ENCODE data around the gene GTF2A1L. TPM values are rescaled to one million over a fixed set of nuclear protein-coding genes. Genes with fewer than 3 reads are reported as not detected.

GTF2A1L gene
- total RNA-seq, 1 donor from 2014 or later = not detected

GRCh38 chr2:48693645-48694044, 76.0 kb downstream of the GTF2A1L start:
- Histone ChIP-seq H2AFZ (ENCODE audit: low read depth, low read length) (peak overlapping the region; percentile 44), H3K9ac (ENCODE audit: low read length) (peak overlapping the region; percentile 44), H3K36me3 (ENCODE audit: insufficient read depth, low read length) (no peaks in the 10 kb centered on the region), H3K79me2 (ENCODE audit: insufficient read depth, low read length) (no peaks in the 10 kb centered on the region), H3K4me1 (ENCODE audit: insufficient read depth, low read length) (peaks cover 25% of the 10 kb centered on the region), H3K4me2 (ENCODE audit: low read length) (peak overlapping the region; percentile 69), H3K27ac (ENCODE audit: low read depth, low read length) (peak overlapping the region; percentile 74), H3K27me3 (ENCODE audit: insufficient read depth, low read length) (no peaks in the 10 kb centered on the region), H3K4me3 (ENCODE audit: insufficient read depth, low read depth, low read length) (peak overlapping the region; percentile 14), H3K9me3 (ENCODE audit: insufficient read depth, low read depth, low read length) (no peaks in the 10 kb centered on the region), H4K20me1 (ENCODE audit: insufficient read depth, low read length) (no peaks in the 10 kb centered on the region)
- peak overlapping the region; percentile 77 for H3K27ac Mint-ChIP-seq (ENCODE audit: unreplicated experiment)
- H3K9me3 Mint-ChIP-seq (ENCODE audit: unreplicated experiment) = no peaks in the 10 kb centered on the region
- DNase-seq (ENCODE audit: low read depth) (peak; percentile 74), FAIRE-seq (no peak)
- H3K4me1 Mint-ChIP-seq (ENCODE audit: low read depth, unreplicated experiment) = peaks cover 30% of the 10 kb centered on the region
- H3K4me3 Mint-ChIP-seq (ENCODE audit: unreplicated experiment) = no peak overlapping the region
- no peaks in the 10 kb centered on the region for H3K27me3 Mint-ChIP-seq (ENCODE audit: low read depth, unreplicated experiment)
- TF ChIP-seq EZH2 (IDR thresholded peaks at IDR 0.05; ENCODE audit: insufficient read depth, low read length) (no peak), CTCF (IDR thresholded peaks at IDR 0.05; ENCODE audit: insufficient read depth, low read depth, low read length) (no peak)
- H3K36me3 Mint-ChIP-seq (ENCODE audit: low read depth, unreplicated experiment) = no peaks in the 10 kb centered on the region

GRCh38 chr2:48694149-48694548, 76.5 kb downstream of the GTF2A1L start:
- peak; percentile 91 for DNase-seq (ENCODE audit: low read depth)
- Histone ChIP-seq H3K27me3 (ENCODE audit: insufficient read depth, low read length) (no peaks in the 10 kb centered on the region), H4K20me1 (ENCODE audit: insufficient read depth, low read length) (no peaks in the 10 kb centered on the region), H3K27ac (ENCODE audit: low read depth, low read length) (peak overlapping the region; percentile 74), H3K9ac (ENCODE audit: low read length) (peak overlapping the region; percentile 41), H3K9me3 (ENCODE audit: insufficient read depth, low read depth, low read length) (no peaks in the 10 kb centered on the region), H2AFZ (ENCODE audit: low read depth, low read length) (no peak overlapping the region), H3K4me2 (ENCODE audit: low read length) (peak overlapping the region; percentile 69), H3K36me3 (ENCODE audit: insufficient read depth, low read length) (no peaks in the 10 kb centered on the region), H3K4me1 (ENCODE audit: insufficient read depth, low read length) (peaks cover 25% of the 10 kb centered on the region), H3K79me2 (ENCODE audit: insufficient read depth, low read length) (no peaks in the 10 kb centered on the region), H3K4me3 (ENCODE audit: insufficient read depth, low read depth, low read length) (peak overlapping the region; percentile 14)
- peaks cover 30% of the 10 kb centered on the region for H3K4me1 Mint-ChIP-seq (ENCODE audit: low read depth, unreplicated experiment)
- H3K4me3 Mint-ChIP-seq (ENCODE audit: unreplicated experiment) = no peak overlapping the region
- FAIRE-seq = no peak
- H3K36me3 Mint-ChIP-seq (ENCODE audit: low read depth, unreplicated experiment) = no peaks in the 10 kb centered on the region
- peak overlapping the region; percentile 55 for H3K27ac Mint-ChIP-seq (ENCODE audit: unreplicated experiment)
- H3K9me3 Mint-ChIP-seq (ENCODE audit: unreplicated experiment) = no peaks in the 10 kb centered on the region
- TF ChIP-seq EZH2 (IDR thresholded peaks at IDR 0.05; ENCODE audit: insufficient read depth, low read length) (no peak), CTCF (IDR thresholded peaks at IDR 0.05; ENCODE audit: insufficient read depth, low read depth, low read length) (no peak)
- no peaks in the 10 kb centered on the region for H3K27me3 Mint-ChIP-seq (ENCODE audit: low read depth, unreplicated experiment)

GRCh38 chr2:48695991-48696390, 78.3 kb downstream of the GTF2A1L start:
- Mint-ChIP-seq H3K9me3 (ENCODE audit: unreplicated experiment) (no peaks in the 10 kb centered on the region), H3K4me1 (ENCODE audit: low read depth, unreplicated experiment) (peaks cover 26% of the 10 kb centered on the region), H3K4me3 (ENCODE audit: unreplicated experiment) (no peak overlapping the region), H3K36me3 (ENCODE audit: low read depth, unreplicated experiment) (no peaks in the 10 kb centered on the region), H3K27ac (ENCODE audit: unreplicated experiment) (no peak overlapping the region), H3K27me3 (ENCODE audit: low read depth, unreplicated experiment) (no peaks in the 10 kb centered on the region)
- no peak overlapping the region for H2AFZ ChIP-seq (ENCODE audit: low read depth, low read length)
- H3K9ac ChIP-seq (ENCODE audit: low read length) = no peak overlapping the region
- H3K4me2 ChIP-seq (ENCODE audit: low read length) = no peak overlapping the region
- H3K4me1 ChIP-seq (ENCODE audit: insufficient read depth, low read length) = peaks cover 33% of the 10 kb centered on the region
- TF ChIP-seq CTCF (IDR thresholded peaks at IDR 0.05; ENCODE audit: insufficient read depth, low read depth, low read length) (no peak), EZH2 (IDR thresholded peaks at IDR 0.05; ENCODE audit: insufficient read depth, low read length) (no peak)
- no peaks in the 10 kb centered on the region for H3K36me3 ChIP-seq (ENCODE audit: insufficient read depth, low read length)
- no peaks in the 10 kb centered on the region for H3K9me3 ChIP-seq (ENCODE audit: insufficient read depth, low read depth, low read length)
- no peak overlapping the region for H3K4me3 ChIP-seq (ENCODE audit: insufficient read depth, low read depth, low read length)
- no peaks in the 10 kb centered on the region for H3K79me2 ChIP-seq (ENCODE audit: insufficient read depth, low read length)
- no peaks in the 10 kb centered on the region for H4K20me1 ChIP-seq (ENCODE audit: insufficient read depth, low read length)
- H3K27me3 ChIP-seq (ENCODE audit: insufficient read depth, low read length) = no peaks in the 10 kb centered on the region
- no peak overlapping the region for H3K27ac ChIP-seq (ENCODE audit: low read depth, low read length)
- no peak for FAIRE-seq
- DNase-seq (ENCODE audit: low read depth) = no peak
